Activated CD8-positive, alpha-beta memory T cell treated with anti-CD3 and anti-CD28 coated beads, Interleukin-2, amount 10 ng/mL, durations not matched to agents 7 days and 5 days (primary cell): ENCODE measurements around the gene NUSAP1. TPM values are rescaled to one million over a fixed set of nuclear protein-coding genes. Genes with fewer than 3 reads are reported as not detected.
"Not testable (repeated sequence)": the region's sequence is repeated elsewhere in the genome, so short reads cannot be mapped to it uniquely, and the experiment has no call there.

Experiments
- ATAC-seq: fragments of 150-1000 bp; cut with Tn5 transposase; one replicate; pipeline ENCODE4 v1.10.0; 2021; ENCODE audit warnings: moderate library complexity
- CTCF ChIA-PET: fragments of 350-600 bp; sonication (Branson Sonifier 250); formaldehyde crosslinking; loops from one replicate; lab custom pipeline; 2021; ENCODE audit warnings: antibody characterized with exemption; lab: Charles Lee
- DNase-seq: peaks from one replicate; pipeline ENCODE4 v3.0.0-alpha.2; 2020
- H3K27ac Mint-ChIP-seq: one replicate; pipeline ENCODE4 v1.8.0; 2021; ENCODE audit warnings: mild to moderate bottlenecking, mixed read lengths
- H3K27me3 Mint-ChIP-seq: one replicate; pipeline ENCODE4 v1.8.0; 2021; ENCODE audit warnings: mixed read lengths
- H3K36me3 Mint-ChIP-seq: one replicate; pipeline ENCODE4 v1.8.0; 2021; ENCODE audit warnings: mild to moderate bottlenecking, mixed read lengths
- H3K4me1 Mint-ChIP-seq: one replicate; pipeline ENCODE4 v1.8.0; 2021; ENCODE audit warnings: mixed read lengths
- H3K4me3 Mint-ChIP-seq: one replicate; pipeline ENCODE4 v1.8.0; 2021; ENCODE audit warnings: mild to moderate bottlenecking, moderate library complexity, mixed read lengths
- H3K9me3 Mint-ChIP-seq: one replicate; pipeline ENCODE4 v1.8.0; 2022; ENCODE audit warnings: low read depth, mixed read lengths
- total RNA-seq, 2 experiments: library from RNA; stranded (reverse); gene quantifications; one replicate each; pipeline ENCODE4 v1.2.3, GENCODE V29; 2021

NUSAP1 gene
- total RNA-seq = 100 to 1,000 TPM; 234 to 334 TPM

- Mint-ChIP-seq H3K9me3 (no peaks in the 10 kb centered on the region), H3K36me3 (peaks cover 37% of the 10 kb centered on the region), H3K4me1 (peaks cover 36% of the 10 kb centered on the region), H3K4me3 (peak within 1 kb of the TSS; percentile 100), H3K27me3 (no peaks in the 10 kb centered on the region), H3K27ac (peak within 1 kb of the TSS; percentile 100)
- CTCF ChIA-PET = interaction anchor here (0.8 to 1.8 kb wide), 15 partner anchors 10 to 638 kb away, joined by 3 to 7 read pairs (median 4); partner anchors contain the start of genes CHAC1, RAD51 and RPAP1
- peak; percentile 100 for DNase-seq
- ATAC-seq = peak; percentile 95
Observed at GRCh38 chr15:41332194-41333025, at the start of gene NUSAP1, which contains the start of gene OIP5. Gene NUSAP1, plus strand, starts transcription at chr15:41332881. Its CDS starts 77 bp downstream, at chr15:41332958. Gene OIP5, minus strand, starts transcription at chr15:41332591. Its CDS starts 30 bp downstream, at chr15:41332561.

- peaks cover 40% of the 10 kb centered on the region for H3K4me1 Mint-ChIP-seq
- DNase-seq, H3K27me3 Mint-ChIP-seq, ATAC-seq, H3K9me3 Mint-ChIP-seq: not testable (repeated sequence)
- CTCF ChIA-PET = interaction anchor here (1.0 to 1.5 kb wide), 6 partner anchors 12 to 167 kb away, joined by 3 to 7 read pairs (median 4); partner anchors contain the start of genes CHP1, EXD1, INO80 and NUSAP1
- H3K4me3 Mint-ChIP-seq = peak overlapping the region; percentile 94
- H3K36me3 Mint-ChIP-seq = peaks cover 49% of the 10 kb centered on the region
- H3K27ac Mint-ChIP-seq = peak overlapping the region; percentile 95
Observed at GRCh38 chr15:41282980-41283652, 49.6 kb upstream of the NUSAP1 start.

GRCh38 chr15:41283653-41284426 is 48.8 kb upstream of the NUSAP1 start:
- ATAC-seq = peak; percentile 96
- Mint-ChIP-seq H3K36me3 (peaks cover 53% of the 10 kb centered on the region), H3K9me3 (no peaks in the 10 kb centered on the region), H3K4me3 (peak overlapping the region; percentile 94), H3K4me1 (peaks cover 47% of the 10 kb centered on the region), H3K27ac (peak overlapping the region; percentile 95), H3K27me3 (peaks cover 2% of the 10 kb centered on the region)
- CTCF ChIA-PET = interaction anchor here (1.0 to 1.5 kb wide), 6 partner anchors 13 to 168 kb away, joined by 3 to 7 read pairs (median 4); partner anchors contain the start of genes CHP1, EXD1, INO80 and NUSAP1
- DNase-seq = peak; percentile 98

GRCh38 chr15:41284427-41285177 is 48.1 kb upstream of the NUSAP1 start:
- Mint-ChIP-seq H3K4me1 (peaks cover 51% of the 10 kb centered on the region), H3K9me3 (no peaks in the 10 kb centered on the region)
- CTCF ChIA-PET = interaction anchor here (1.0 to 1.8 kb wide), 7 partner anchors 25 to 378 kb away, joined by 3 to 7 read pairs (median 4); partner anchors contain the start of genes CHP1, EXD1, INO80 and NUSAP1

GRCh38 chr15:41285285-41285684 is 47.4 kb upstream of the NUSAP1 start:
- Mint-ChIP-seq H3K4me3 (peak overlapping the region; percentile 94), H3K27me3 (peaks cover 2% of the 10 kb centered on the region), H3K36me3 (peaks cover 48% of the 10 kb centered on the region), H3K4me1 (peaks cover 53% of the 10 kb centered on the region), H3K27ac (peak overlapping the region; percentile 95), H3K9me3 (no peaks in the 10 kb centered on the region)
- no peak for DNase-seq
- no peak for ATAC-seq
- CTCF ChIA-PET = interaction anchor here (0.8 to 1.8 kb wide), 5 partner anchors 47 to 426 kb away, joined by 3 to 5 read pairs (median 5); partner anchors contain the start of genes CHP1, EXD1, NUSAP1 and OIP5

More at GRCh38 chr15:41284427-41285177, 48.1 kb upstream of the NUSAP1 start:
- H3K27me3 Mint-ChIP-seq = peaks cover 2% of the 10 kb centered on the region
- peak overlapping the region; percentile 95 for H3K27ac Mint-ChIP-seq
- ATAC-seq (no peak), DNase-seq (no peak)
- H3K36me3 Mint-ChIP-seq = peaks cover 50% of the 10 kb centered on the region
- H3K4me3 Mint-ChIP-seq = peak overlapping the region; percentile 94

- Mint-ChIP-seq H3K4me3 (peak overlapping the region; percentile 9), H3K27ac (peak overlapping the region; percentile 16), H3K4me1 (peaks cover 64% of the 10 kb centered on the region), H3K9me3 (no peaks in the 10 kb centered on the region), H3K36me3 (peaks cover 57% of the 10 kb centered on the region), H3K27me3 (peaks cover 2% of the 10 kb centered on the region)
- ATAC-seq = no peak
- DNase-seq = no peak
- CTCF ChIA-PET = interaction anchor here (1.6 kb wide), 1 partner anchor 428 kb away, joined by 5 read pairs; no protein-coding TSS in a partner anchor
Observed at GRCh38 chr15:41286665-41287333, 45.9 kb upstream of the NUSAP1 start.

GRCh38 chr15:41288464-41288863 is 44.2 kb upstream of the NUSAP1 start:
- DNase-seq = no peak
- CTCF ChIA-PET = no interaction called here
- Mint-ChIP-seq H3K36me3 (peaks cover 62% of the 10 kb centered on the region), H3K27me3 (peaks cover 2% of the 10 kb centered on the region), H3K9me3 (no peaks in the 10 kb centered on the region), H3K4me3 (peak overlapping the region; percentile 21), H3K27ac (peak overlapping the region; percentile 18), H3K4me1 (peaks cover 53% of the 10 kb centered on the region)
- no peak for ATAC-seq

GRCh38 chr15:41289953-41290352 is 42.7 kb upstream of the NUSAP1 start:
- Mint-ChIP-seq H3K36me3 (peaks cover 61% of the 10 kb centered on the region), H3K4me1 (peaks cover 51% of the 10 kb centered on the region), H3K27ac (no peak overlapping the region), H3K4me3 (no peak overlapping the region), H3K9me3 (no peaks in the 10 kb centered on the region), H3K27me3 (no peaks in the 10 kb centered on the region)
- CTCF ChIA-PET = no interaction called here
- no peak for ATAC-seq
- DNase-seq = no peak

GRCh38 chr15:41291065-41291631 is 41.5 kb upstream of the NUSAP1 start:
- Mint-ChIP-seq H3K4me1 (peaks cover 43% of the 10 kb centered on the region), H3K4me3 (no peak overlapping the region), H3K36me3 (peaks cover 57% of the 10 kb centered on the region), H3K27me3 (no peaks in the 10 kb centered on the region), H3K27ac (peak overlapping the region; percentile 36), H3K9me3 (no peaks in the 10 kb centered on the region)
- DNase-seq (no peak), ATAC-seq (peak; percentile 22)
- CTCF ChIA-PET = no interaction called here

- Mint-ChIP-seq H3K9me3 (no peaks in the 10 kb centered on the region), H3K27me3 (no peaks in the 10 kb centered on the region), H3K27ac (peak overlapping the region; percentile 43), H3K4me1 (peaks cover 33% of the 10 kb centered on the region), H3K36me3 (peaks cover 45% of the 10 kb centered on the region), H3K4me3 (no peak overlapping the region)
- ATAC-seq (no peak), DNase-seq (no peak)
- CTCF ChIA-PET = interaction anchor here (0.8 kb wide), 1 partner anchor 12 kb away, joined by 3 read pairs; no protein-coding TSS in a partner anchor
Observed at GRCh38 chr15:41292521-41292920, 40.2 kb upstream of the NUSAP1 start.

GRCh38 chr15:41301139-41301538 is 31.5 kb upstream of the NUSAP1 start:
- CTCF ChIA-PET = interaction anchor here (1.4 kb wide), 1 partner anchor 9 kb away, joined by 3 read pairs; no protein-coding TSS in a partner anchor
- H3K9me3 Mint-ChIP-seq, ATAC-seq, H3K27me3 Mint-ChIP-seq, DNase-seq, H3K4me3 Mint-ChIP-seq, H3K27ac Mint-ChIP-seq: not testable (repeated sequence)
- Mint-ChIP-seq H3K4me1 (peaks cover 15% of the 10 kb centered on the region), H3K36me3 (peaks cover 27% of the 10 kb centered on the region)
